HG03039 (cell line): ENCODE results near the gene LDLRAD4.

Experiments used
- ATAC-seq: cut with Tn5 transposase; IDR thresholded peaks from one replicate; pipeline ENCODE4 v1.9.1; 2021; ENCODE audit warnings: mild to moderate bottlenecking, moderate library complexity; ENCODE audit not compliant: unreplicated experiment

Gene LDLRAD4

DNA sequence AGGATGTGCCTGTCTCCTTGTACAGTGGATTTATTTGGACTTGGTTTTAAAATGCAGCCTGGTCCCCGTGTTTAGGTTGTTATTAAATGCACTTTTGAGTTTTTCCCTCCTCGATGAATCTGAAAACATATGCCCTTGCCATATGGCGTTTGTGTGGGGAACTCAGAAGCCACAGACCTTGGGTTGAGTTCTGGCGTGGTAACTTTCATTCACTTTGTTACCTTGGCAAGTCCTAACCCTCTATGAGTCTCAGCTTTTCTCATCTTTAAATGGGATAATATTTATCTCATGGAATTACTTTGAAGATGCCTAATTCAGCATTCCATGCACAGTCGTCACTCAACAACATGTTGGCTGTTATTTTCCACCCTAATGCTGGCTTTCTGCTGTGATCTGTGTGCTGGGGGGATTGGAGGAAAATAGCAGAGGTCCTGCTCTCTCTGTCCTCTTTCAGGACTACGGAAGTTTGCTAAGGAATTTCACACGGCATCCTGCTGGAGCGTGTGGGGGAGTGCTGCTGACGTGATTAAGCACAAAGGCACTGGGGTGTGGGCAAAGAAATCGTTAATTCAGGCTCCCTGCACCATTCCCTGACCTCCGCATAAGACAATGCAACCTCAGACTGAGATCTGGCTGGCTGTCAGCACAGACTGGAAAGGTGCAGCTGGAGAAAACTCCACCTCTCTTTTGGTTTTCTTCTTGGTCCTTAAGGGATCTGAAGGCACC is 61.7 kb downstream of the LDLRAD4 start:
- ATAC-seq = no peak

DNA sequence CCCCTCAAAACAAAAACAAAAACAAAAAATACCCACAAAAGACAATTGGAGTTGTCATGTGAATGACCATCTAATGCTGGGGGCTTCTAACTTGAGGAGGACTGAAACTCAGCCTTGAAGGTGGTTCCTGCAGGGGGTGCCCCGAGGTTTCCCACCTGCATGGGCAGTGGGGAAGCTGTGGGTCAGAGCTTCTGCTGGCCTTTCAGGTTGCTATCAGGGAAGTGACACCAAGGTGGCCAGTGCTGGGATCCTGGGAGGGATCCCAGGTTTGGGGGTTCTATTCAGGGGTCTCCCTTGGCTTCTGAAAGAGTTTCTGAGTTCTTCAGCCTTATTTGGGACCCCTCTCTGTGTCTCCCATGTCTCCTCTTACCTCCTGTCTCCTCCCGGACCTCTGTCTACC is 62.8 kb downstream of the LDLRAD4 start:
- ATAC-seq = no peak

DNA sequence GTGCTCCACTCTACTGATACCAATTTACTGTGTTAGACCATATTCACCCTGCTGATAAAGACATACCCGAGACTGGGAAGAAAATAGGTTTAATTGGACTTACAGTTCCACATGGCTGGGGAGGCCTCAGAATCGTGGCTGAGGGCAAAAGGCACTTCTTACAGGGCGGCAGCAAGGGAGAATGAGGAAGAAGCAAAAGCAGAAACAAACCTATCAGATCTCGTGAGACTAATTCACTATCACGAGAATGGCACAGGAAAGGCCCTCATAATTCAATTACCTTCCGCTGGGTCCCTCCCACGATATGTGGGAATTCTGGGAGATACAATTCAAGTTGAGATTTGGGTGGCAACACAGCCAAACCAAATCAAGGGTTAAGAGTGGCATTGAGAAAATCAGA is 65.2 kb downstream of the LDLRAD4 start:
- no peak for ATAC-seq

DNA sequence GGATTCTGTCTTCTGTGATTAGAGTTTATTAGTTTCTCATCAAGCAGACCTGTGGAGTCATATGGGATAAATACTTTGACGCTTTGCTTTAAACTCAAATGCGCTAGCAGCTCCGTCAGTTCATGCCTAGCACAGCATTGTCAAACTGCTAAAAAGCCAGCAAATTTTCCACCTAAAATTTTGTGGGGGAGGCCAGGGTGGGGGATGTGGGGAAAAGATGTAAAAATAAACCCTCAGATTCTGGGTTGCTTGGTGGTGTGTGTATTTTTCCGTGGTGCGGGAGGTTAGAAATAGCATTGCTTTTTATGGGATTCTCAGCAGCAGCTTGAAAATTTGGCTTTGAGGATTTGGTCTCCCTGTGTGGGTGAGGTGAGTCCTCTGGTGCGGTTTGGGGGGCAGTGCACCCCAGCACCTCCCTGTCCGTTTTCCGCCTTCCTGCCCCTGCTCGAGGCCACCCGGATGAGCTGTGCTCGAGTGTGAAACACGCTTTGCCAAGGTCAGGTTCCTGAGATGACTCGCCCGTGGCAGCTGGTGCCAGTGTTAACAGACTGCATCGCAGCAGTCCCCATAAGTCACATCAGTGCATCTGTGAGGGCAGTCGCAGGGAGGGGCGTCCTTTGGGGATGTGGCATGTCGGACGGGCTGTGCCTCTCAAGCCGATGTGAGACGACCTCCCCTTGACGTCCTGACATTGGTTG is 65.9 kb downstream of the LDLRAD4 start:
- ATAC-seq = no peak

DNA sequence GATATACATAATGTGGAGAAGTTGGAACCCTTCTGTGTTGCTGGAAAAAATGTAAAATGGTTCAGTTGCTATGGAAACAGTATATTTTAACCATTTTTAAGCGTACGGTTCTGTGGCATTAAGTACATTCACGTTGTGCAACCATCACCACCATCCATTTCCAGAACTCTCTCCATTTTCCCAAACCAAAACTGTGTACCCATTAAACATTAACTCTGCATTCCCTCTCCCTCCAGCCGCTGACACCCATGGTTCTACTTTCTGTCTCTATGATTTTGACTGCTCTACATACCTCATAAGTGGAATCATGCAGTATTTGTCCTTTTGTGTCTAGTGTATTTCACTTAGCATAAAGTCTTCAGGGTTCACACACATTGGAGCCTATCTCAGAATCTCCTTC is 67.3 kb downstream of the LDLRAD4 start:
- no peak for ATAC-seq

DNA sequence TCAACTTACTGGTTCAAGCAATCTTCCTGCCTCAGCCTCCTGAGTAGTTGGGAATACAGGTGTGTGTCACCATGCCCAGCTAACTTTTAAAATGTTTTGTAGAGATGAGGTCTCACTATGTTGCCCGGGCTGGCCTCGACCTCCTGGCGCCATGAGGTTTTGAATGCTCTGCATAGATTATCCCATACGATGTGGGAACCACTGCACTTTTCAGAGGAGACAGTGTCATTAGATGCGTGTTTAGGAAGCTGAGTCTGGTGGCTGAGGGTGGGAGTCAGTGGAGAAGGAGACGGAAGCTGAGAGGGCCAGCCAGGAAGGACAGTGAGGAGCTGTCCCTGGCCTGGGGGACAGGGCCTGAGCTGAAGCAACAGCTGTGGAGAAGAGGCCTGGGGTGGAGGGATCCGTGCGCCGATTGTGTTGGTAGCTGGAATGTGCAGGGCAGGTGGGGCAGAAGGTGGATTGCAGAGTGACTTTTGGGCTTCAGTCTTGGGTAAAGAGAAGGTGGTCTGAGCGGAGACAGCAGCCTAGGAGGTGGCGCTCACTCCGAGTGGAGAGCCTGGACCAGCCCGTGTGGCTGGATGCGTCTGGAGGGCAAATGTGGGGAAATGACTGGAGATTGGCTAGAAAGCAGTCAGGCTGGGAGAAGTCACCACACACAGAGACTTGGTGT is 68.0 kb downstream of the LDLRAD4 start:
- ATAC-seq = no peak

DNA sequence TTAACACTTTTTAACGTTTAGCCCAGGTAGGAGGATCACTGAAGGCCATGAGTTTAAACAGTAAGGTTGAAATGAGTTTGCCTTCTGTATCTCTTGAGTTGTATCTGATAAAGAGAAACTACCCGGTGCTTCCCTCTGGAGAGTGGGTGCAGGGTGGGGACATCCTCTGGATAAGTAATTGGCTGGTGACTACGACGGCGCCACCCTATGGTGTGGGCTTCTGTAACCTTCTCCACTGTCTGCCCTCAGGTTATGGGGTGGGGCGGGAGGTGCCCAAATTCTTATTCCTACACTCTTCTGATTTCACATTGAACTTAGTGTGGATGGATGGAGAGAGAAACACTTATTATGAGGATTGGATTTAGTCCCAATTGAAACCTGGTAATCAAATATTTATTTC is 68.8 kb downstream of the LDLRAD4 start:
- ATAC-seq = no peak

DNA sequence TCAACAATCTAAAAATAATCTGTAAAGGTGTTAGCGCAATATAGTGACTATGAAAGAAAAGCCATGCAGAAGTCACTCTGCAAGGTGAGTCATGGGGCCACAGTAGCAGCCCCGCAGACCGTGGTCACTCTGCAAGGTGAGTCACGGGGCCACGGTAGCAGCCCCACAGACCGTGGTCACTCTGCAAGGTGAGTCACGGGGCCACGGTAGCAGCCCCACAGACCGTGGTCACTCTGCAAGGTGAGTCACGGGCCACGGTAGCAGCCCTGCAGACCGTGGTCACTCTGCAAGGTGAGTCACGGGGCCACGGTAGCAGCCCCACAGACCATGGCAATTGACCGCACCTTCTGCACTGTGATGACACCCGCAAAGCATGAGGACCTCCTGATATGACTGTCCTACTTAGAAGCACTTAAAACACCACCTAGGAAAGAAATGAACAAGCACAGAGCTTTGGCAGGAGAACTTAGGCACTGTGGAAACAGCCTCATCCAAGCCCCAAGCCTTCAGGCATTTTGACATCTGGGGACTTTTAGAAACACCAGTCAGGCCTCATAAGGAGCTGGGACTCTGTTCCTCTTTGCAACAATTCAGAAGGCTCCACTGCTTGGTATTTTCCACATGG is 70.1 kb downstream of the LDLRAD4 start:
- ATAC-seq = no peak

DNA sequence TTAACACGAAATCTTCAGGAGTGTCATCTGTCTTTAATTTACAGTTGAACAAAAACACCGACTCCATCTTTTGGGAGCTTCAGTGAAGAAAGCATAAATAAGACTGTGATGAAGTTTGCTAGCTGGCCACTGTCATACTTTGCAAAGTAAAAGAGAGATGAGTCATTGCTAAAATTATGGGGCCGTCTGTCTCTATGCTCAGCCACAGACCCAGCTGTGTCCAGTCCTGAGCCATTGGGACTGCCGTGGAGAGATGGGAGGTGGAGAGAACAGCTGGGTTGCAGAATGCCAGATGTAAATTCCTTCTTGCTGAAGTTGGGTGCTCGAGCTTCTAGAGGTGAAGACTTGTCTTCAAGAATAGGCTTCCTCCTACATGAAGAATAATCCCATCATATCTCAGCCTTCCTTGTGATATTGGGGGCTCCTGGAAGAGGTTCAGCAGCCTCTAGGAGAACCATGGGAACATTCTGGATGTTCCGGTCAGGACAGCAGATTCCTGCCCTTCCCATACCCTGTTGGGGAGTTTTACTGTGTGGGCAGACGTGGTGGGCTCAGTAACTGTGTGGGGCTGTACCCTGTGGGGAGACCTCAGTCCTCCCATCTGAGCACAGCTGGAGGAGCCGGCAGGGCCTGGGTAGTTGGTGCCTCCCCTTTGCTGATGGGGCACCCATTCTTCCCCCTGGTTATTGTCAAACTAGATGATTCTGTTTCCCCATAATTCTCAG is 71.1 kb downstream of the LDLRAD4 start:
- ATAC-seq = peak; percentile 39

DNA sequence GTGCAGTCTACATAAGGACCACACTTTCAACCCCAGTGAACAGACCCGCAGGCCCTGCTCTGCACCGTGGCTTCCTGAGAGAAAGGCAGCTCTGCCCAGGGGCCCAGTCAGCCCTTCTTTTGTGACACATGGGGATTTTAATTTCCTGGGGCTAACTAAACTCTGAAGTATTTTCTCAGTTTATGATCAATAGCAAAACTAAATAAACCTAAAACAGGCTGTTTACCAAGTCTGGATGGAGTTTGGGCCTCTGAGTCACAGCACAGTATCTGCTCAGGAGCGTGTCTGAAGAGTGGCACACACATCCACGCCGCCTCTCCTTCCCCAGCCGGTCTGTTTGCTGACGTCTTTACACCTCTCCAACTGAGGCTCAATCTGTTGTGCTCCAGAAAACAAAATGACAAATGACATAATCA is 72.3 kb downstream of the LDLRAD4 start:
- ATAC-seq = no peak

DNA sequence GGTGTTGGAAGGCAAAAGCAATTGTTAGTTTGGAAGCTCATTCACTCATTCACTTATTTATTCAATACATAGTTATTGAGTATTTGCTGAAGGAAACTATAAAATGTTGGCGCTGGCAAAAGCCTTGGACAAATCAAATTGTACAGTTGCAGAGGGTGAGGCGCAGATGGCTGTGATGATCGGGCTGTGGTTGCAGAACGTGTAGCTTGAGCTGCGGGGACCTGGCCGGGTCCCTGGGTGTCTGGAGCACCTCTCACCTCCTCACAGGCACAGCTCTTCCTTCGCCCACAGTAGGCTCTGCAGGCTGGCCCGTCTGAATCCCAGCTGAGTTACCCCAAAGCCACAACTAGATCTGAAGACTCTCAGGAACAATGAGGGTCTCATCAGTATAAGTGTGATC is 72.7 kb downstream of the LDLRAD4 start:
- no peak for ATAC-seq

DNA sequence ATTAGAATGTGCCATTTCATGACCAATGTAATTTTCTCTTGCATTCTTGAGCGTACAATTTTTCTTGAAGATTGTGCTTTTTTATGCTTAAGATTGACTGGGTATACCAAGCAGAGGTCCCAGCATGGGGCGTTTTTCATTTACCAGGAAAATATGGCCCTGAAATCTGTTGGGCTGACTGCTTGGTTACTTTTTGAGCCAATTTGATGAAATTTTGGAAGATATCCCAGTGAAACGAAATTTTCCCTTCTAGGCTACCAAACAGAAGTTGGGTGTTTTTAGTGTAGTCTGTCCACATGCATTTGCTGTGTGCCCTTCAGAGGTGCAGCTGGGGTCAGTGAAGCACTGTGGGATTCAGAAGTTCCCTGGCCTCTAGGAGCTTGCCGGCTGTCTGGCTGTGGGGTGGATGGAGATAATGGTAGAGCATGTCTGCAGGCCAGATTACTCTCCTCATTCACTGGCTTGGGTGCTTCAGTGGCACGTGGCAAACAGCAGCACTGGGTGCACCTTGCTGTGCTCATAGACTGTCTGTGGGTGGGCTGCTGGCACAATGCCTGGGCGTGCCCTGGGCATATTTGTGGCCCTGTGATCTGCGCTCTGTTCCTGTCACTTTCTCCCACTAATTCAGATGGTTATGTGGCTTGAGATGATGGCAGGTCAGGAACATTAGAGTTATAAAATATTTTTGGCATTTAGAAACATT is 73.3 kb downstream of the LDLRAD4 start:
- ATAC-seq = no peak

DNA sequence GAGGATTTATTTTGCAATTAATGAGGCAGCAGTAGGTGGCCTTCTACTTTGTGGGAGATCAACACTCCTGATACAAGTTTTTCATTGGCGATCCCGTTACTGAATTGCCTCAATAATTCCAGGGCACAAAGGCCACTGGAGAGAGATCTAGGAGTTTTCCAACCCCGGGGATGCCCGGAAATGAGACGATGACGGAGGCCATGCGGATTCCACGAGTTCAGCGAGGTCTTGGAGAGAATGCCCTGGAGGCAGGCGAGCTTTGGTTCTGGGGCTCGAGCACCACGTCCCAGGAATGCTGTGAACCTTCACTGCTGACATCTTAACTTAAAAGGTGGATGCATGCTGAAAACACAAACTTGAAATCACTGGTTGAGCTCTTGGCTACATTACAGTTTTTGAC is 74.2 kb downstream of the LDLRAD4 start:
- no peak for ATAC-seq

DNA sequence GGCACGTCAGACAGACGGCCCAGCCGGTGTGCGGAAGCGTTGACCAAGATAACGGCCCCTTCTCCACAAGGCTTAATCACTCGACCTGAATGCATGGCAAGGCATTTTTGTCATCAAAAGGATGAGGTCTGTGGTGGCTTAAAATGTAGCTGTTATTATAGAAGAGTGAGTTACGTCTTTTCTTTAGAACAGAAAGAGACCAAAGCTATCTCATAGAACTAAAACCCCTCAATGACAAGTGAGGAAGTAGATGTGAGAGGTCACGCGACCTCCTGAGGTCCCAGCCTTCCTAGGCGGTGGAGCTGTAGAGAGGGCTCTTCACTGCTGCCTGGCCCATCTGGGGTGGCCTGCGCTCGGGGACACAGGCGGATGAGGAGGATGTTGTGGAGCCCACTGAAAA is 75.7 kb downstream of the LDLRAD4 start:
- no peak for ATAC-seq

DNA sequence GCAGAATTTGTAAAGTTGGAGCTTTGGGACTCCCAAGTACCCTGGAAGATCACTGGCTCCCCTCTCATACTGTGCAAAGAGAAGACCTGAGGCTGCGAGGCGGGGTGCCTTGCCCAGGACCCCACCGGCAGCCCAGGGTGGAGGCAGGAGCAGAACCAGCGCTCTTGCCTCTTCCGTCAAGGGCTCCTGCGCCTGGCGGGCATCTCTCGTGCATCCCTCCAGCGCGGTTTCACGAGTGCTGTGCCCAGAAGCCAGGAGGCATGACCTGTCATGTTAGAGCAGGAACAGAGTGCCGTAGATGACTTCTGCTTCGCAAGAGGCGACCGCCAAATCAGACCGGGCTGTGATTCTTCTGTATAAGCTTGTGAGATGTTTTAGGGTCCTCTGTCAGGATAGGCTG is 77.3 kb downstream of the LDLRAD4 start:
- no peak for ATAC-seq

DNA sequence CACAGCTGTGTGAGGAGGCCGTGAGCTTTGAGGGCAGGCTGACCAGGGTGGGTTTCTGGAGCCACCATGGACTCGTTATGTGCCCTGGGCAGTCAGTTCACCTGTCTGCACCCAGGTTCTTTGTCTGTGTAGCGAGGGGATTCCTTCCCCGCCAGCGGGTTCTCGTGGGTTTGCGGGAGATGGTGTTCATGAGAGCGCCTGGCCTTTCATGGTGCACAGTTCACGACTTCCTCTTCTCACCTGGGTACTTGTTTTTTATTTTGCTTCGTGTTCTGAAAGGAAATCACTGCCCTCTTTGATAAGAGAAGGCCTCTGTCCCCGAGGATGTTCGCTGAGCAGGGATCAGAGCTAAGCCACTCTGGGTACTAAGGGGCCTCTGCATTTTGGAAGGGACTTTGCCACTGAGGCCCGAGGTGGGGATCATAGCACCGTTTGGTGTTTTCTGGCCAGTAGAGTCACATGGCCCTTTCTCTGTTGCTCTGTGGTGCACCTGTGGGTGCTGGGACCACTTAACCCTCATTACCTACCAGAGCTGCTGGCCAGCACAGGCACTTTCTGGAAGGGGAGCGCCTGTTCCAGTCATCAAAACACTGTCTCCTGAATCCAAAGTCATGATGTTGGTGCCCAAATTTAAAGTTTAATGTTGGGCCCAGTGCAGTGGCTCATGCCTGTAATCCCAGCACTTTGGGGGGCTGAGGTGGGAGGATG is 78.5 kb downstream of the LDLRAD4 start:
- ATAC-seq = no peak

DNA sequence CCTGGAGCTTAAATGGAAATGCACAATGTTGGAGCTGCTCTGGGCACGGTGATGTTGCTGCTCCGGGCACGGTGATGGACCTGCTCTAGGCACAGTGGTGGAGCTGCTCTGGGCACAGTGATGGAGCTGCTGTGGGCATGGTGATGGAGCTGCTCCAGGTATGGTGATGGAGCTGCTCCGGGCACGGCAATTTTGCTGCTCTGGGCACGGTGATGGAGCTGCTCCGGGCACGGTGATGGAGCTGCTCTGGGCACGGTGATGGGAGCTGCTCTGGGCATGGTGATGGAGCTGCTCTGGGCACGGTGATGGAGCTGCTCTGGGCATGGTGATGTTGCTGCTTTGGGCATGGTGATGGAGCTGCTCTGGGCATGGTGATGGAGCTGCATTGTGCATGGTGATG is 79.7 kb downstream of the LDLRAD4 start:
- ATAC-seq = no peak

DNA sequence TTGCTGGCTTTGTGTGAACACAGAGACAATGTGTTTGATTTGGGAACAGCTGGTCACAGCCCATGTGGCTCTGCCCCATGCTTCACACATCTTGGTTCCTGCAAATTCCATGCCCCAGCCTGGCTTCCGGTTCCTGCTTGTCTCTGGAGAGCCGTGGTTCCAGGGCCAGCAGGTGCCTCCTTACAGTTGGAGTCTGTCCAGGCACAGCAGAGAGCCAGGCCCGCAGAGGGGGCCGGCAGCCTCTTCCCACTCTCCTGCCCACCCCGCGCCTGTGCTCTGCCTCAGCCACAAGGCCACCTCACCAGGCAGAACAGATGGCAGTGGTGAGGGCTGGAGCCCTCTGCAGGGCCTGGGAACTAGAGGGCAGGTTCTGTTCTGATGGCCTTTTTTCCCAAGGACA is 81.5 kb downstream of the LDLRAD4 start:
- ATAC-seq = no peak

DNA sequence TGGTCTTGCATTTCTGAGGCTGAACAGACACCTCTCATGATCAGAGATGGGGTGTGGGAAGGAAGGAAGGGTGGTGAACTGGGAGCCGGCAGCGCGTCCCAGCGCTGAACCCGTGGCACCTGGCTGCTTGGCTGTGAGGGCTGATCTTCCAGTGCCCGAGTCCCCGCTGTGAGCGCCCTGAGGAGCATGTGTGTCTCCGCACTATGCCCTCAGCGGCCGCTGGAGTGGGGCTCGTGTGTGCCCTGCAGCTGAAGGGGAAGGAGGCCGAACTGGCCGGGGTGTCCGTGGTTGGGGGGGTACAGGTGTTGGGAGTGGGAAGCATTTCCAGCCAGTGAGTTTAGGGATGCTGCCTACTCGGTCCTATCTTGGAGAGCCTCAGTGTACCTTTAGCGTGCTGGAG is 82.2 kb downstream of the LDLRAD4 start:
- ATAC-seq = no peak

DNA sequence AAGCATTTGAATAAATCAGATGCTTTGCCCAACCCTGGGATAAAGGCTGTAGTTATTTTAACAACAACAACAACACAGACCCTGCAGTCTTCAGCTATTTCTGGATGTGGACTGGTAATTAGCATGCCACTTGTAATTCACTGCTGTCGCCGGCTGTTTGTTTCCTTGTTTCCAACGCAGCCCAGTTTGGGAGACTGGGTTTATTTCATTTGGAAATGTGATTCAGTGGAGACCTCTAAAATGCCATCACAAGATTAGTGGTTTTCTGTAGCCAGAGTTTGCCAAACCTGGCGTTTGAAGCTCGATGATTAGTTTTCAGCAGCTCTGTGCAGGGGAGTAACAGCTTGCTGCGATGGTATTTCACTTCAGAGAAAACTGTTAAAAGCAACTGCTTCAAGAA is 83.5 kb downstream of the LDLRAD4 start:
- no peak for ATAC-seq
